H9 (cell line): Measurements from ENCODE around the gene COLQ. TPM values are rescaled to one million over a fixed set of nuclear protein-coding genes. Genes with fewer than 3 reads are reported as not detected.

Experiments
- DNase-seq: peaks from one replicate; pipeline ENCODE4 v3.0.0-alpha.2; 2017
- H2AFZ ChIP-seq: one replicate; pipeline ENCODE4 v1.6.1; 2013; ENCODE audit warnings: mild to moderate bottlenecking, low read length, control low read depth, moderate library complexity
- H2AK5ac ChIP-seq: 2 replicates; pipeline ENCODE4 v1.6.1; 2013; ENCODE audit warnings: low read length, control low read depth, mixed read lengths; ENCODE audit not compliant: insufficient read length
- H2BK120ac ChIP-seq: one replicate; pipeline ENCODE4 v1.6.1; 2013; ENCODE audit warnings: low read depth, mild to moderate bottlenecking, low read length, control low read depth, inconsistent platforms; ENCODE audit not compliant: poor library complexity, severe bottlenecking
- H2BK12ac ChIP-seq: 2 replicates; pipeline ENCODE4 v1.6.1; 2013; ENCODE audit warnings: low read length, control low read depth, mixed read lengths, low read depth; ENCODE audit not compliant: insufficient read length
- H2BK15ac ChIP-seq: 2 replicates; pipeline ENCODE4 v1.6.1; 2013; ENCODE audit warnings: low read depth, low read length, control low read depth
- H2BK20ac ChIP-seq: one replicate; pipeline ENCODE4 v1.6.1; 2013; ENCODE audit warnings: low read depth, mild to moderate bottlenecking, low read length, control low read depth, inconsistent platforms; ENCODE audit not compliant: poor library complexity, severe bottlenecking
- H2BK5ac ChIP-seq: 2 replicates; pipeline ENCODE4 v1.6.1; 2013; ENCODE audit warnings: low read length, control low read depth, mixed read lengths; ENCODE audit not compliant: insufficient read length
- H3K14ac ChIP-seq: 2 replicates; pipeline ENCODE4 v1.6.1; 2013; ENCODE audit warnings: low read length, control low read depth; ENCODE audit not compliant: insufficient read depth
- H3K18ac ChIP-seq: 2 replicates; pipeline ENCODE4 v1.6.1; 2013; ENCODE audit warnings: low read depth, mild to moderate bottlenecking, mixed read lengths, low read length, control low read depth; ENCODE audit not compliant: insufficient read length
- H3K23ac ChIP-seq: 2 replicates; pipeline ENCODE4 v1.6.1; 2013; ENCODE audit warnings: low read length, control low read depth, mixed read lengths, low read depth; ENCODE audit not compliant: insufficient read length
- H3K23me2 ChIP-seq: 2 replicates; pipeline ENCODE4 v1.6.1; 2013; ENCODE audit warnings: low read depth, mild to moderate bottlenecking, mixed read lengths, low read length, control low read depth; ENCODE audit not compliant: insufficient read length, poor library complexity, severe bottlenecking
- H3K27ac ChIP-seq: 2 replicates; pipeline ENCODE4 v1.5.1; 2013; ENCODE audit warnings: low read length, control low read depth, mixed read lengths, low read depth; ENCODE audit not compliant: insufficient read length
- H3K27me3 ChIP-seq: 2 replicates; pipeline ENCODE4 v1.6.1; 2013; ENCODE audit warnings: low read length, control low read depth, inconsistent platforms; ENCODE audit not compliant: insufficient read depth
- H3K4ac ChIP-seq: 2 replicates; pipeline ENCODE4 v1.6.1; 2013; ENCODE audit warnings: low read depth, mild to moderate bottlenecking, control low read depth, inconsistent platforms, low read length, moderate library complexity
- H3K4me1 ChIP-seq: 2 replicates; pipeline ENCODE4 v1.6.1; 2013; ENCODE audit warnings: low read length, control low read depth, inconsistent platforms; ENCODE audit not compliant: insufficient read depth
- H3K4me2 ChIP-seq: 2 replicates; pipeline ENCODE4 v1.6.1; 2013; ENCODE audit warnings: low read length, control low read depth, mixed read lengths; ENCODE audit not compliant: insufficient read length, insufficient read depth
- H3K56ac ChIP-seq: 2 replicates; pipeline ENCODE4 v1.6.1; 2013; ENCODE audit warnings: low read depth, mild to moderate bottlenecking, mixed read lengths, low read length, control low read depth; ENCODE audit not compliant: insufficient read length
- H3K79me1 ChIP-seq: 2 replicates; pipeline ENCODE4 v1.6.1; 2013; ENCODE audit warnings: low read depth, mild to moderate bottlenecking, moderate library complexity, low read length, control low read depth, inconsistent platforms; ENCODE audit not compliant: insufficient read depth, poor library complexity, severe bottlenecking
- H3K79me2 ChIP-seq: 2 replicates; pipeline ENCODE4 v1.6.1; 2013; ENCODE audit warnings: low read length, control low read depth, inconsistent platforms; ENCODE audit not compliant: insufficient read depth
- H3K9ac ChIP-seq: 2 replicates; pipeline ENCODE4 v1.6.1; 2013; ENCODE audit warnings: low read length, control low read depth, mixed read lengths; ENCODE audit not compliant: insufficient read length; ENCODE audit errors: extremely low read depth
- H3K9me3 ChIP-seq: one replicate; pipeline ENCODE4 v1.6.1; 2013; ENCODE audit warnings: low read depth, low read length, inconsistent platforms; ENCODE audit not compliant: control insufficient read depth
- H3T11ph ChIP-seq: one replicate; pipeline ENCODE4 v1.6.1; 2013; ENCODE audit warnings: mild to moderate bottlenecking, low read length, control low read depth, inconsistent platforms
- H4K20me1 ChIP-seq: one replicate; pipeline ENCODE4 v1.6.1; 2013; ENCODE audit not compliant: control insufficient read depth, insufficient read length, insufficient read depth
- H4K5ac ChIP-seq: 2 replicates; pipeline ENCODE4 v1.6.1; 2013; ENCODE audit warnings: low read depth, mild to moderate bottlenecking, mixed read lengths, low read length, control low read depth; ENCODE audit not compliant: insufficient read length
- H4K8ac ChIP-seq: replicated peaks from 2 replicates; pipeline ENCODE4 v1.6.1; 2013; ENCODE audit warnings: low read length, control low read depth, mixed read lengths, low read depth; ENCODE audit not compliant: insufficient read length
- H4K91ac ChIP-seq: 2 replicates; pipeline ENCODE4 v1.6.1; 2013; ENCODE audit warnings: low read depth, mild to moderate bottlenecking, moderate library complexity, mixed read lengths, low read length, control low read depth; ENCODE audit not compliant: insufficient read length
- H3K27ac Mint-ChIP-seq, 3 experiments: 2 replicates in 2 of 3; 3 replicates in 1 of 3; pipeline ENCODE4 v1.8.0; 2020 to 2021; ENCODE audit warnings: mixed read lengths in 3 of 3, mild to moderate bottlenecking in 1 of 3, moderate library complexity in 1 of 3
- H3K27me3 Mint-ChIP-seq: 2 replicates; pipeline ENCODE4 v1.8.0; 2021; ENCODE audit warnings: low read depth, mild to moderate bottlenecking, moderate library complexity, mixed read lengths
- H3K36me3 Mint-ChIP-seq, 3 experiments: 2 replicates in 2 of 3; 3 replicates in 1 of 3; pipeline ENCODE4 v1.8.0; 2020 to 2021; ENCODE audit warnings: low read depth in 3 of 3, mixed read lengths in 3 of 3; ENCODE audit not compliant: insufficient read depth in 1 of 3
- H3K4me1 Mint-ChIP-seq, 2 experiments: 2 replicates each; pipeline ENCODE4 v1.8.0; 2020; ENCODE audit warnings: mixed read lengths in 2 of 2
- H3K4me3 Mint-ChIP-seq, 2 experiments: 2 replicates in 1 of 2; 3 replicates in 1 of 2; pipeline ENCODE4 v1.8.0; 2020 to 2021; ENCODE audit warnings: mild to moderate bottlenecking in 2 of 2, mixed read lengths in 2 of 2, moderate library complexity in 1 of 2
- H3K9me3 Mint-ChIP-seq, 2 experiments: 2 replicates in 1 of 2; 3 replicates in 1 of 2; pipeline ENCODE4 v1.8.0; 2020; ENCODE audit warnings: mild to moderate bottlenecking in 2 of 2, mixed read lengths in 2 of 2, moderate library complexity in 1 of 2
- CTCF ChIP-seq: fragments of 200-600 bp; sonication (generic); conservative IDR thresholded peaks from 3 replicates; pipeline ENCODE4 v1.8.0; 2021; ENCODE audit warnings: antibody characterized with exemption, mild to moderate bottlenecking
- total RNA-seq: library from RNA; stranded (reverse); gene quantifications from 2 replicates; pipeline ENCODE4 v1.2.1, GENCODE V29; 2021

The COLQ gene
- total RNA-seq, 1 experiment from 2014 or later = 0.61 TPM

- Histone ChIP-seq H2BK20ac (no peak overlapping the region), H3K18ac (no peak overlapping the region), H3T11ph (no peak overlapping the region), H4K20me1 (no peaks in the 10 kb centered on the region), H4K91ac (no peak overlapping the region), H3K4me1 (no peaks in the 10 kb centered on the region), H3K23ac (no peak overlapping the region), H3K14ac (no peak overlapping the region), H4K8ac (no peak overlapping the region), H2BK120ac (no peak overlapping the region), H3K23me2 (no peaks in the 10 kb centered on the region), H2BK15ac (no peak overlapping the region), H3K27me3 (no peaks in the 10 kb centered on the region), H3K56ac (no peak overlapping the region), H3K27ac (no peak overlapping the region), H2BK12ac (no peak overlapping the region), H3K79me1 (no peaks in the 10 kb centered on the region), H2AFZ (no peak overlapping the region), H3K4me2 (no peak overlapping the region), H4K5ac (no peak overlapping the region), H3K9ac (no peak overlapping the region), H2AK5ac (no peak overlapping the region), H2BK5ac (no peak overlapping the region), H3K4ac (no peak overlapping the region), H3K9me3 (no peaks in the 10 kb centered on the region), H3K79me2 (no peaks in the 10 kb centered on the region)
- Mint-ChIP-seq H3K36me3 (peaks cover 19 to 75% (median 62%) of the 10 kb centered on the region in 3 experiments; a peak in 6 of 7 replicates), H3K4me1 (peaks cover 0 to 3% of the 10 kb centered on the region in 2 experiments; a peak in 1 of 4 replicates), H3K27me3 (no peaks in the 10 kb centered on the region), H3K9me3 (no peaks in the 10 kb centered on the region), H3K4me3 (no peak overlapping the region), H3K27ac (no peak overlapping the region)
- TF ChIP-seq CTCF = no peak
- DNase-seq = no peak
Measured at GRCh38 chr3:15439476-15439875, 82.0 kb downstream of the COLQ start.
